RWPE2 (cell line): ENCODE data around the gene ZNF222.

Source experiments
- ATAC-seq: fragments of 200-7000 bp; cut with Tn5 transposase; 3 replicates; pipeline ENCODE4 v1.9.1; 2021; ENCODE audit warnings: low read depth
- DNase-seq: peaks from one replicate; pipeline ENCODE4 v3.0.0-alpha.2; 2020; ENCODE audit warnings: low spot score
- H3K27ac ChIP-seq: fragments of 450-650 bp; 2 replicates; pipeline ENCODE4 v1.5.1; 2017; ENCODE audit warnings: mild to moderate bottlenecking; ENCODE audit not compliant: poor library complexity, severe bottlenecking
- H3K27me3 ChIP-seq: fragments of 250-450 bp; sonication (Bioruptor Pico); 2 replicates; pipeline ENCODE4 v1.5.1; 2021; ENCODE audit warnings: mild to moderate bottlenecking, moderate library complexity; ENCODE audit not compliant: insufficient read depth, poor library complexity, severe bottlenecking
- H3K36me3 ChIP-seq: fragments of 250-450 bp; sonication (Bioruptor Pico); 2 replicates; pipeline ENCODE4 v1.5.1; 2020; ENCODE audit warnings: low read depth, mild to moderate bottlenecking, moderate library complexity
- H3K4me1 ChIP-seq: fragments of 250-450 bp; sonication (Bioruptor Pico); 2 replicates; pipeline ENCODE4 v1.5.1; 2021; ENCODE audit warnings: mild to moderate bottlenecking, moderate library complexity; ENCODE audit not compliant: insufficient read depth, poor library complexity, severe bottlenecking
- H3K4me3 ChIP-seq: fragments of 250-450 bp; sonication (Bioruptor Pico); 2 replicates; pipeline ENCODE4 v1.5.1; 2021; ENCODE audit warnings: mild to moderate bottlenecking, moderate library complexity; ENCODE audit not compliant: severe bottlenecking
- H3K9me3 ChIP-seq: fragments of 250-450 bp; sonication (Bioruptor Pico); 2 replicates; pipeline ENCODE4 v1.5.1; 2021; ENCODE audit warnings: mild to moderate bottlenecking, moderate library complexity; ENCODE audit not compliant: severe bottlenecking
- CTCF ChIP-seq: fragments of 450-650 bp; IDR thresholded peaks from one replicate; pipeline ENCODE4 v1.5.1; 2017; ENCODE audit warnings: mild to moderate bottlenecking, moderate library complexity; ENCODE audit not compliant: poor library complexity, severe bottlenecking

Gene ZNF222

GRCh38 chr19:44072543-44073401 is 47.6 kb downstream of the ZNF222 start:
- Histone ChIP-seq H3K9me3 (no peaks in the 10 kb centered on the region), H3K36me3 (peaks cover 5% of the 10 kb centered on the region; the same call in 1 of the 2 replicates), H3K4me3 (peak overlapping the region; percentile 52), H3K4me1 (no peaks in the 10 kb centered on the region), H3K27ac (peak overlapping the region; percentile 2), H3K27me3 (no peaks in the 10 kb centered on the region)
- DNase-seq (no peak), ATAC-seq (peak; percentile 24)
- TF ChIP-seq CTCF: peak; percentile 13

- TF ChIP-seq CTCF: no peak
- DNase-seq (no peak), ATAC-seq (no peak)
- no peaks in the 10 kb centered on the region for H3K4me1 ChIP-seq
- no peak overlapping the region for H3K4me3 ChIP-seq
- H3K27me3 ChIP-seq: no peaks in the 10 kb centered on the region
- H3K36me3 ChIP-seq: peaks cover 24% of the 10 kb centered on the region
- H3K27ac ChIP-seq: no peak overlapping the region
- H3K9me3 ChIP-seq: peaks cover 2% of the 10 kb centered on the region
Observed at GRCh38 chr19:44076325-44076724, 51.1 kb downstream of the ZNF222 start.
